DMS 273 (cell line): Measurements from ENCODE around the gene CDKN2B-AS1.

ENCODE experiments used
- DNase-seq: peaks from one replicate; lab custom pipeline; 2025; ENCODE audit not compliant: unreplicated experiment; lab: John Stamatoyannopoulos, UW

The CDKN2B-AS1 gene

GRCh38 chr9:22147813-22148527, 153.4 kb downstream of the CDKN2B-AS1 start:
- no peak for DNase-seq

DNA sequence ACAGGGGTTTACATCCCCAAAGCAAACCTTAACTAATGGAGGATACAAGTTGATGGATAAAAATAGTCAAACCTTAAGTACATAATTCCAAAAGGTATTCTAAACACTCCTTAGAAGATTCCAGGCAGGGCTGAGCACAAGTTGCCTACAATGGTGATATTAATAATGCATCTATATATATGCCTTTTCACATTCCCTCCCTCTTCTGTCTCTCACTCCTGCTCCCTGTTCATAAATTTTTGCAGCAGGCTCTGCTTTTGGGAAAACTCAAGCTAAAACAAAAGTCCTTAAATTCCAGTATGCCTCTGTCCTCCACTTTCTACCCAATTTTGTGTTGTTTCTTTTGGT, 153.9 kb downstream of the CDKN2B-AS1 start:
- no peak for DNase-seq

- DNase-seq, result no peak
Observed at GRCh38 chr9:22148876-22149637, 154.5 kb downstream of the CDKN2B-AS1 start.

- DNase-seq, result no peak
Observed at GRCh38 chr9:22154064-22154463, 159.5 kb downstream of the CDKN2B-AS1 start.

DNA sequence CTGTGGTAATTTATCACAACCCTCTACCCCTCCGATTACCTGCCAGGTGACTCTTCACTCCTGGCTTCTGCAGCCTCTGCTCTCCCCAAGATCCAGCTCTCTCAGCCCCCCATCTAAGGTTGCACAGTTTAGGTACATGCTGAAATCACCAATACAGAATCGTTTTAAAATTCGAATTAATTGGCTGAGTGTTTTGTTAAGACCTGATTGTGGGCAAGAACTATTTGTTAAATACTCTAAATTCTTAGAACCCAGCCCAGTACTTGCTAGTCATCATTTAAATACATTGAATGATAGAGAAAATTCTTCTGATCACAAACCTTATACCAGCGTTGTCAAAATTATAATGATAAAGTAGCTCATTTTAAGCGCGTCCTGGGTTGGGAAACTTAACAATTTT, 162.0 kb downstream of the CDKN2B-AS1 start:
- DNase-seq, result no peak

GRCh38 chr9:22157276-22157675, 162.7 kb downstream of the CDKN2B-AS1 start:
- no peak for DNase-seq

DNA sequence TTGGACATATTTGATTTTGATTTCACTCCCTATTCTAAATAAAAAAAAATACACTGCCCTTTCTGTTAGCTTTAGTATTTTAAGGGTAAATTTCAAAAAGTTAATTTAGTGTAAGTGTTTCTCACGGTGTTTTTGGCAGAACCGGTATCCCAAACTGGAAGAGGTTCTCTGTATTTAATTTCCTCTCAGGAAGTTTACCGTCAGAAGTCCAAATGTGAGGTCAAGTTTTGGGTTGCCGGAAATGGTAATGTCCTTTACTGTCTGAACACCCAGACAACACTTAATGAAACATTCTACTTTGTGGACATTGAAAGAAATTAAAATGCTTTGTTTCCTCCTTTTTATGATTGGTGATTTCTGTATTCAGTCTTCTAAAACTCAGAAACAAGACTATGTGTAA, 163.2 kb downstream of the CDKN2B-AS1 start:
- DNase-seq, result no peak

DNA sequence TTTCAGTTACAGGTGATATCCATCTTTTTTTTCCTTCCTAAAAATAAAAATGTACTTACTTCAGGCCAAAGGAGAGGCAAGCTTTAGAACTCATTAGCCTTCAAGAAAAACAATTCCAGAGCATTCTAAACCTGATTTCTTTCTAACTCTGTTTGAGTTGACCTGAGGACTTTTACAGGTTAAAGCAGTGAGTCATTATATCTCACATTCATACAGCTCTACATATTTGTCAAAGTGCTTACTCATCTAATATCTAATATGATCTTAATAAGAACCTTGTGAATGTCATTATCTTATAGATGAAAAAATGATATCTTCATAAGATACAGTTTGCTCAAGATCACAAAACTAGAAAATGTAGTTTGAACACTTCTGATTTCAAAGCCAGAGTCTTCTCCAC, 163.7 kb downstream of the CDKN2B-AS1 start:
- no peak for DNase-seq

GRCh38 chr9:22158927-22159346, 164.3 kb downstream of the CDKN2B-AS1 start:
- DNase-seq, result no peak

- no peak for DNase-seq
Observed at GRCh38 chr9:22159586-22159985, 165.0 kb downstream of the CDKN2B-AS1 start.

DNA sequence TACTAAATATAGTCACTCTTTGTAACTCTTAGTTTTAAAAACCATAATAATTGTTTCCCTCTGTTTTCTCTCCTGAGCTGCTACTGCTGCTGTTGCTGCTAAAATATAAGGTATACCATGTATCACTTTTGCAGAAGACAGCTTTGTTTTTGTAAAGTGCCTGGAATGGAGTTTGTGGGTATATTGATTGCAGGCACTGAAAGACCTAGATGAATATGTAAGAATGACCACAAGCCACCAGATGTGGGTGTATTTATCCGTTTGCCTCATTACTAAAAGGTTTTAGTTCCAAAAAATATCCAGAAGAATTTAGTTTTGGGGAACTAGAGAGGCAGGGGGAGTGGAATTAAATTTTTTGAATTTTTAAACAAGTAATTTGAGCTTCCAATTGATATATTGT, 165.6 kb downstream of the CDKN2B-AS1 start:
- DNase-seq, result no peak

DNA sequence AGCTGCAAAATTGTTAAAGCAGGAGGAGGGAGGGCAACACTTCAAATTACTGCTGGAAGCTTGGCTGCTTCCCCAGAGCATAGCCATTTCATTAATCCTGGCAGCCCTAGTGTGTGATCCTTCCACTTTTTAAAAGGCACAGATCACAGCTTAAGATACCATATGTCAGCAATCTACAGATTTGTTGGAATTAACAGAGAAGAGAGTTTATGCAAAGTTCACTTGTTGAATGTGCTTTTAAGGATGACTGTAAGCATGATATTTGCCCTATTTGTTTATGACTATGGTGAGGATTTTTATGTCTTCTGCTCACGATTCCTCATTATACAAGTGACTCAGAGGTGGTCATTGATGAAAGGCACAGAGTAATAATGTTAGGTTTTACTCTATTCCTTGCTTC, 170.6 kb downstream of the CDKN2B-AS1 start:
- peak; percentile 46 for DNase-seq

- no peak for DNase-seq
Observed at GRCh38 chr9:22169243-22169642, 174.7 kb downstream of the CDKN2B-AS1 start.

DNA sequence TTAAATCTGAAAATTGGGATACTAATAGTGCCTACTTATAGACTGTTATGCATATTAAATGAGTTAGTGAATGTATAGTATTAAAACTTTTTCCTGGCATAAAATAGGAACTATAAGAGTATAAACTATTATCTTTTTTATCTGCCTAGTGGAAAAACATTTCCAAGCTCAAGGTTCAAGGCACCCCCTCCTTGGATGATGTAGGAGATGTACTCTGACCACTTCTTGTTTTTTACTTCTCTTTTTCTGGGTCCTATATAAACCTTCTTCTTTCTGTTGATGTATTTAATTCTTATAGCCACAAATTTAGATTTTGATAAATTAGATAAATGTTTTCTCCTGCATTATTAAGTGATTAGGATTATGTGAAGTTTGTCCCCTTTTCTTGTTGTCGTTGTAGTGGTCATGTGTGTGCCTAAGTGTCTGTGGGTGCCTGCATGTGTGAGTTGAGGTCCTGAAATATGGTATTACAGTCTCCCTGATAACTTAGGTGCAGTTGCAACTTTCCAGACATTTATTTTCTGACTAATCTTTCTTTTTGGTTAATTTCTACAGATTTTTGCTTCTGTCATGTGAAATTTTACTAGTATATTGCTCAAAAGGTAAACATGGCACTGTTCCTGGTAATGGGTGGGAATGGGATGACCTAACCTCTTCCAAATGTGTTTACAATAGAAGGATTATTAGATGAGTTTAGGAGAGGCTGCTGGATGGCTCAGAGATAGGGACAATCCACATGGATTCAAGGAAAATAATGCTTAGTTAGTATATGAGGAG, 175.3 kb downstream of the CDKN2B-AS1 start:
- DNase-seq, result no peak
